GM20000 (cell line): ENCODE measurements around the gene STOX2.
"Not testable (repeated sequence)": the region's sequence is repeated elsewhere in the genome, so short reads cannot be mapped to it uniquely, and the experiment has no call there.

Experiments used
- DNase-seq: peaks from one replicate; pipeline ENCODE4 v3.0.0; 2012; ENCODE audit warnings: low spot score
- CTCF ChIP-seq: IDR thresholded peaks from 2 replicates; pipeline ENCODE4 v1.5.1; 2012; ENCODE audit warnings: mild to moderate bottlenecking, control low read depth; ENCODE audit errors: extremely low read depth, missing control alignments

STOX2 gene

GRCh38 chr4:183936047-183936446 lies 30.9 kb downstream of the STOX2 start:
- DNase-seq, result no peak
- no peak for TF ChIP-seq CTCF

GRCh38 chr4:183936574-183937345 lies 31.7 kb downstream of the STOX2 start:
- TF ChIP-seq CTCF, result no peak
- DNase-seq, result no peak

- TF ChIP-seq CTCF, result no peak
- no peak for DNase-seq
These were observed 35.8 kb downstream of the STOX2 start for GRCh38 chr4:183940864-183941263.

GRCh38 chr4:183941964-183942363 lies 36.9 kb downstream of the STOX2 start:
- DNase-seq, result no peak
- no peak for TF ChIP-seq CTCF

- no peak for DNase-seq
- no peak for TF ChIP-seq CTCF
These were observed 40.6 kb downstream of the STOX2 start for GRCh38 chr4:183945741-183946140.

- TF ChIP-seq CTCF, result no peak
- DNase-seq, result no peak
These were observed 45.4 kb downstream of the STOX2 start for GRCh38 chr4:183950536-183950935.

GRCh38 chr4:183952652-183953051 lies 47.5 kb downstream of the STOX2 start:
- not testable (repeated sequence) for DNase-seq
